Adrenal gland (tissue), 12 donors: ENCODE measurements around the gene DOCK8. TPM values are rescaled to one million over a fixed set of nuclear protein-coding genes. Genes with fewer than 3 reads are reported as not detected.

Experiments
- DNase-seq, 7 donors: peaks; one replicate each; pipeline ENCODE4 v3.0.0-alpha.2; 2019 to 2020
- H3K27ac ChIP-seq, 5 donors: fragments of 200-600 bp; sonication (generic) in 4 of 5; 1 replicate in 3 of 5; 2 replicates in 2 of 5; pipeline versions ENCODE4 v1.5.1 to v1.8.0; 2016 to 2020; ENCODE audit warnings: mild to moderate bottlenecking in 1 of 5
- H3K27me3 ChIP-seq: fragments of 200-600 bp; 2 replicates; pipeline ENCODE4 v1.8.0; 2021
- H3K36me3 ChIP-seq, 2 donors: fragments of 200-600 bp; replicated peaks in 1 of 2; 1 replicate in 1 of 2; 2 replicates in 1 of 2; pipeline versions ENCODE4 v1.5.1 to v1.8.0; 2018 to 2022
- H3K4me1 ChIP-seq, 2 donors: fragments of 200-600 bp; replicated peaks in 1 of 2; 1 replicate in 1 of 2; 2 replicates in 1 of 2; pipeline versions ENCODE4 v1.5.1 to v1.8.0; 2018 to 2021
- H3K4me3 ChIP-seq, 4 donors: fragments of 200-600 bp; sonication (generic) in 3 of 4; one replicate each; pipeline ENCODE4 v1.5.1; 2016 to 2018
- H3K9me3 ChIP-seq, 3 donors: fragments of 200-600 bp; sonication (generic) in 1 of 3; replicated peaks in 1 of 3; 1 replicate in 2 of 3; 2 replicates in 1 of 3; pipeline versions ENCODE4 v1.5.1 to v1.8.0; 2016 to 2021
- POLR2A ChIP-seq, 2 donors: fragments of 450-650 bp; IDR thresholded peaks; one replicate each; pipeline ENCODE4 v1.6.1; 2017; ENCODE audit warnings: antibody characterized with exemption in 2 of 2, mild to moderate bottlenecking in 2 of 2, moderate library complexity in 1 of 2
- WGBS, 4 donors: extraction: QIAGEN DNeasy Blood & Tissue Kit in 2 of 4; methylation state at CpG; one replicate each; pipeline versions ENCODE4 v1.1.5 to v1.1.7; 2013 to 2017; 5-methylcytosine and 5-hydroxymethylcytosine counted together
- intact Hi-C, 2 donors: fragments of 100-400 bp; cut with DNase I; formaldehyde crosslinking; loops; one replicate each; pipeline versions ENCODE4 v1.14.1 to v1.15.0; 2022 to 2023
- polyA plus RNA-seq, 3 donors: library from polyadenylated mRNA; stranded (reverse); fragments of 200-250 nt in 2 of 3; fragments of 350-450 nt in 1 of 3; fragmentation: Illumina TruSeq in 1 of 3; extraction: RNeasy Lipid Tissue Mini Kit (QIAGEN cat#74804) in 1 of 3; gene quantifications; one replicate each; pipeline ENCODE4 v1.2.3, GENCODE V29; 2013 to 2014
- total RNA-seq, 9 donors: library from RNA; depleted of rRNA in 4 of 9; stranded (reverse); fragments of >200 nt in 4 of 9; fragments of 120-200 nt in 1 of 9; fragmentation: NEBNext Ultra II Directional in 1 of 9; extraction: Animal tissue kit (Norgen Biotek cat#: 25700) in 1 of 9; gene quantifications; one replicate each; pipeline versions ENCODE4 v1.1.0 to v1.2.4, GENCODE V29; 2013 to 2023
- TF ChIP-seq, protein P1 (sequence below), 6 experiments: fragments of 450-650 bp in 4 of 6; fragments of 200-600 bp in 2 of 6; sonication (generic) in 1 of 6; IDR thresholded peaks; 1 replicate in 5 of 6; 2 replicates in 1 of 6; pipeline versions ENCODE4 v1.5.1 to v1.8.0; 2016 to 2021; ENCODE audit warnings: antibody characterized with exemption in 6 of 6, mild to moderate bottlenecking in 2 of 6, moderate library complexity in 1 of 6
- donor health status: healthy with polysubstance abuse.
- donor health status: Bipolar disorder and iron deficiency.
- donor health status: DM: yes; HTN: yes; CAD: no.
- donor health status: DM: no; HTN: no; CAD: no.
- donor health status: DM: no; HTN: no; CAD: no.
- donor health status: DM: yes; HTN: yes; CAD: no.

DOCK8 gene
- total and polyA plus RNA-seq, 12 donors: 8.3 to 134 (median 40.5) TPM

- H3K9me3 ChIP-seq: no peaks in the 10 kb centered on the region
- TF ChIP-seq POLR2A (IDR thresholded peaks at IDR 0.05): no peak
- TF ChIP-seq, protein P1, sequence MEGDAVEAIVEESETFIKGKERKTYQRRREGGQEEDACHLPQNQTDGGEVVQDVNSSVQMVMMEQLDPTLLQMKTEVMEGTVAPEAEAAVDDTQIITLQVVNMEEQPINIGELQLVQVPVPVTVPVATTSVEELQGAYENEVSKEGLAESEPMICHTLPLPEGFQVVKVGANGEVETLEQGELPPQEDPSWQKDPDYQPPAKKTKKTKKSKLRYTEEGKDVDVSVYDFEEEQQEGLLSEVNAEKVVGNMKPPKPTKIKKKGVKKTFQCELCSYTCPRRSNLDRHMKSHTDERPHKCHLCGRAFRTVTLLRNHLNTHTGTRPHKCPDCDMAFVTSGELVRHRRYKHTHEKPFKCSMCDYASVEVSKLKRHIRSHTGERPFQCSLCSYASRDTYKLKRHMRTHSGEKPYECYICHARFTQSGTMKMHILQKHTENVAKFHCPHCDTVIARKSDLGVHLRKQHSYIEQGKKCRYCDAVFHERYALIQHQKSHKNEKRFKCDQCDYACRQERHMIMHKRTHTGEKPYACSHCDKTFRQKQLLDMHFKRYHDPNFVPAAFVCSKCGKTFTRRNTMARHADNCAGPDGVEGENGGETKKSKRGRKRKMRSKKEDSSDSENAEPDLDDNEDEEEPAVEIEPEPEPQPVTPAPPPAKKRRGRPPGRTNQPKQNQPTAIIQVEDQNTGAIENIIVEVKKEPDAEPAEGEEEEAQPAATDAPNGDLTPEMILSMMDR (IDR thresholded peaks at IDR 0.05): no peak
- peaks cover 0 to 41% of the 10 kb centered on the region in 2 donors for H3K36me3 ChIP-seq
- H3K4me1 ChIP-seq: peaks cover 6 to 18% of the 10 kb centered on the region in 2 donors
- no peak overlapping the region for H3K4me3 ChIP-seq
- DNase-seq: no peak
- 25 to 70% (median 49%) methylated on average over 2 of the region's 2 CpGs for WGBS, 4 donors
- intact Hi-C loops: no loop called here
- peak overlapping the region in 3 of 5 donors; percentile 8 to 90 (median 59) for H3K27ac ChIP-seq
- H3K27me3 ChIP-seq: no peaks in the 10 kb centered on the region
Observed at GRCh38 chr9:438066-438465, 223.4 kb downstream of the DOCK8 start.

GRCh38 chr9:438961-439768 is 224.5 kb downstream of the DOCK8 start:
- peaks cover 0 to 43% of the 10 kb centered on the region in 2 donors for H3K36me3 ChIP-seq
- TF ChIP-seq, protein P1 (IDR thresholded peaks at IDR 0.05): no peak
- no peak for TF ChIP-seq POLR2A (IDR thresholded peaks at IDR 0.05)
- H3K27ac ChIP-seq: peak overlapping the region in 2 of 5 donors; percentile 59 to 90
- intact Hi-C loops: no loop called here
- 60 to 79% (median 77%) methylated on average over 10 to 20 of the region's 20 CpGs for WGBS, 4 donors
- no peaks in the 10 kb centered on the region for H3K27me3 ChIP-seq
- no peaks in the 10 kb centered on the region for H3K9me3 ChIP-seq
- H3K4me1 ChIP-seq: peaks cover 6 to 18% of the 10 kb centered on the region in 2 donors
- H3K4me3 ChIP-seq: no peak overlapping the region
- peak in 5 of 7 donors; percentile 16 to 54 (median 47) for DNase-seq

GRCh38 chr9:441126-441525 is 226.5 kb downstream of the DOCK8 start:
- Histone ChIP-seq H3K4me1 (peaks cover 6 to 18% of the 10 kb centered on the region in 2 donors), H3K9me3 (no peaks in the 10 kb centered on the region), H3K27ac (no peak overlapping the region), H3K4me3 (no peak overlapping the region), H3K36me3 (peaks cover 0 to 36% of the 10 kb centered on the region in 2 donors), H3K27me3 (no peaks in the 10 kb centered on the region)
- WGBS, 4 donors: 88 to 96% (median 93%) methylated on average over 7 of the region's 7 CpGs
- TF ChIP-seq POLR2A (IDR thresholded peaks at IDR 0.05): no peak
- TF ChIP-seq, protein P1 (IDR thresholded peaks at IDR 0.05): no peak
- intact Hi-C loops: no loop called here
- DNase-seq: no peak

DNA sequence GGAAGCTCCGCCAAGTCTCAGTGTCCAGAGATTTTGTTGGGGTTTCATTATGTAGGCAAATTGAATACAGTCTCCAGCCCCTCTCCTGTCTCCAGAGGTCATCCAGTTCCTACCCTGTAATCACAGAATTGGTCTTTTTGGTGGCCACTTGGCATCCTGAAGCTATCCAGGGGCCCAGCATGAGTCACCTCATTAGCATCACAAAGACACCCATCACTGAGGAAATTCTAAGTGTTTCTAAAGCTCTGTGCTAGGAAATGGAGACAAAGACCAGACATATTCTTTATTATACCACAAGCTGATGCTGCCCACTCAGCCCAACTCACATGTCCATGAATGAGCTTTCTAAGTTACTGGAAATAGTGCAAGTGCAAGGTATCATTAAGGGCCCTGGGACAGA is 229.9 kb downstream of the DOCK8 start:
- TF ChIP-seq, protein P1 (IDR thresholded peaks at IDR 0.05): no peak
- no peak for TF ChIP-seq POLR2A (IDR thresholded peaks at IDR 0.05)
- Histone ChIP-seq H3K27ac (peak overlapping the region in 1 of 5 donors; percentile 41), H3K36me3 (peaks cover 0 to 39% of the 10 kb centered on the region in 2 donors), H3K9me3 (no peaks in the 10 kb centered on the region), H3K4me3 (no peak overlapping the region), H3K27me3 (no peaks in the 10 kb centered on the region), H3K4me1 (peaks cover 0 to 6% of the 10 kb centered on the region in 2 donors)
- 96 to 100% (median 99%) methylated on average over 1 of the region's 1 CpG for WGBS, 4 donors
- no peak for DNase-seq
- intact Hi-C loops: no loop called here
